ENCODE data around the gene FOXP1.

Gene FOXP1

DNA sequence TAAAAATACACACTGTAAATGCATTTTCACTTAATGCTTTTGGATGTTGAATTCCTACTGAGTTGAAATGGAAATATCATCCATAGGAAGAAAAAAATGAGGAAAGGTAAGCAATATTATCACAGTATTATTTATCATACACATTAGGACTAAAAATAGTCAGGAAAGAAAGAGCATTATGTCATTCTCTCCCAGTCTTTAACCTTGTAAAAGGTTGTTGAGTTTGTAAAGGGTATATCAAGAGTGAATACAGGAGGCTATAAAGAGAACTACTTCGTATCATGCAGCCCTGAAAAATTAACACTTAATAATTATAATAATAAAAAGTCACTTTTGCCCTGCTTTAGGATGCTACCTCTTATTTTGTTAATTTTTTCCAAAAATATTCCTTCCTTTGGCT is 395.8 kb downstream of the FOXP1 start:
- Histone ChIP-seq H3K9me3 (ENCODE audit: insufficient read depth, low read length) (no peaks in the 10 kb centered on the region), H4K20me1 (ENCODE audit: low read depth, low read length) (no peaks in the 10 kb centered on the region)

DNA sequence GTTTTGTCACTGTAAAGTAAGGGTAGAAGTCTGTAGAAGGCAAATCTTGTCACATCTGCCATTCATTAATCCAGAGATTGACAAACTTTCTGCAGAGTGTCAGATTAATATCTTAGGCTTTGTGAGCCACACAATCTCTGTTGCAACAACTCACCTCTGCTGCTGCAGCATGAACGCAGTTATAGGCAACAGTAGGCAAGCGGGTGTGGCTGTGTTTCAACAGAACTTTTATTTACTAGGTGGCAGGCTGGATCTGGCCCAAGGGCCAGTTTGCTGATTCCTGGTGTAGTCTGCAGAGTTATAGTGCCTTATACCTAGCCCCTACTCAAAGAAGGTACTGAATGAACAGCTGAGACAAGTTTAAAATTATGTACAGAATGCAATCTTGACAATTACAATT is 396.7 kb downstream of the FOXP1 start:
- H3K9ac ChIP-seq (ENCODE audit: low read length), result no peak overlapping the region
- H3K79me2 ChIP-seq (ENCODE audit: insufficient read depth, low read length), result no peaks in the 10 kb centered on the region
- no peaks in the 10 kb centered on the region for H3F3A ChIP-seq (ENCODE audit: insufficient read depth)
- H3K36me3 ChIP-seq (ENCODE audit: low read length), result no peaks in the 10 kb centered on the region
- H3K4me3 ChIP-seq (ENCODE audit: insufficient read depth, low read length, poor library complexity, severe bottlenecking), result no peak overlapping the region
- no peak overlapping the region for H3K4me2 ChIP-seq (ENCODE audit: low read depth, low read length, poor library complexity, severe bottlenecking)
- H3K27ac ChIP-seq (ENCODE audit: low read depth, low read length), result no peak overlapping the region
- H4K20me1 ChIP-seq (ENCODE audit: low read depth, low read length), result no peaks in the 10 kb centered on the region
- no peak overlapping the region for H2AFZ ChIP-seq (ENCODE audit: low read depth, low read length, severe bottlenecking)
- H3K9me3 ChIP-seq (ENCODE audit: insufficient read depth, low read length), result no peaks in the 10 kb centered on the region
- no peaks in the 10 kb centered on the region for H3K9me2 ChIP-seq (replicated peaks; ENCODE audit: insufficient read depth, low read length)
- no peak for TF ChIP-seq EZH2phosphoT487 (conservative IDR thresholded peaks at IDR 0.05; ENCODE audit: low read length)
- TF ChIP-seq, protein P1, sequence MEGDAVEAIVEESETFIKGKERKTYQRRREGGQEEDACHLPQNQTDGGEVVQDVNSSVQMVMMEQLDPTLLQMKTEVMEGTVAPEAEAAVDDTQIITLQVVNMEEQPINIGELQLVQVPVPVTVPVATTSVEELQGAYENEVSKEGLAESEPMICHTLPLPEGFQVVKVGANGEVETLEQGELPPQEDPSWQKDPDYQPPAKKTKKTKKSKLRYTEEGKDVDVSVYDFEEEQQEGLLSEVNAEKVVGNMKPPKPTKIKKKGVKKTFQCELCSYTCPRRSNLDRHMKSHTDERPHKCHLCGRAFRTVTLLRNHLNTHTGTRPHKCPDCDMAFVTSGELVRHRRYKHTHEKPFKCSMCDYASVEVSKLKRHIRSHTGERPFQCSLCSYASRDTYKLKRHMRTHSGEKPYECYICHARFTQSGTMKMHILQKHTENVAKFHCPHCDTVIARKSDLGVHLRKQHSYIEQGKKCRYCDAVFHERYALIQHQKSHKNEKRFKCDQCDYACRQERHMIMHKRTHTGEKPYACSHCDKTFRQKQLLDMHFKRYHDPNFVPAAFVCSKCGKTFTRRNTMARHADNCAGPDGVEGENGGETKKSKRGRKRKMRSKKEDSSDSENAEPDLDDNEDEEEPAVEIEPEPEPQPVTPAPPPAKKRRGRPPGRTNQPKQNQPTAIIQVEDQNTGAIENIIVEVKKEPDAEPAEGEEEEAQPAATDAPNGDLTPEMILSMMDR (IDR thresholded peaks at IDR 0.05; ENCODE audit: insufficient read depth, low read length, poor library complexity, severe bottlenecking), result no peak
- H3K27me3 ChIP-seq (ENCODE audit: low read length), result no peaks in the 10 kb centered on the region

More for the DNA sequence above, 395.8 kb downstream of the FOXP1 start:
- no peaks in the 10 kb centered on the region for H3K79me2 ChIP-seq (ENCODE audit: insufficient read depth, low read length)
- no peak overlapping the region for H2AFZ ChIP-seq (ENCODE audit: low read depth, low read length, severe bottlenecking)
- no peak overlapping the region for H3K9ac ChIP-seq (ENCODE audit: low read length)
- no peaks in the 10 kb centered on the region for H3K27me3 ChIP-seq (ENCODE audit: low read length)
- no peak for TF ChIP-seq EZH2phosphoT487 (conservative IDR thresholded peaks at IDR 0.05; ENCODE audit: low read length)
- TF ChIP-seq, protein P1 (IDR thresholded peaks at IDR 0.05; ENCODE audit: insufficient read depth, low read length, poor library complexity, severe bottlenecking), result no peak
- H3K4me3 ChIP-seq (ENCODE audit: insufficient read depth, low read length, poor library complexity, severe bottlenecking), result no peak overlapping the region
- no peak overlapping the region for H3K4me2 ChIP-seq (ENCODE audit: low read depth, low read length, poor library complexity, severe bottlenecking)
- no peaks in the 10 kb centered on the region for H3K9me2 ChIP-seq (replicated peaks; ENCODE audit: insufficient read depth, low read length)
- H3K36me3 ChIP-seq (ENCODE audit: low read length), result no peaks in the 10 kb centered on the region
- H3K27ac ChIP-seq (ENCODE audit: low read depth, low read length), result no peak overlapping the region
- H3F3A ChIP-seq (ENCODE audit: insufficient read depth), result no peaks in the 10 kb centered on the region

DNA sequence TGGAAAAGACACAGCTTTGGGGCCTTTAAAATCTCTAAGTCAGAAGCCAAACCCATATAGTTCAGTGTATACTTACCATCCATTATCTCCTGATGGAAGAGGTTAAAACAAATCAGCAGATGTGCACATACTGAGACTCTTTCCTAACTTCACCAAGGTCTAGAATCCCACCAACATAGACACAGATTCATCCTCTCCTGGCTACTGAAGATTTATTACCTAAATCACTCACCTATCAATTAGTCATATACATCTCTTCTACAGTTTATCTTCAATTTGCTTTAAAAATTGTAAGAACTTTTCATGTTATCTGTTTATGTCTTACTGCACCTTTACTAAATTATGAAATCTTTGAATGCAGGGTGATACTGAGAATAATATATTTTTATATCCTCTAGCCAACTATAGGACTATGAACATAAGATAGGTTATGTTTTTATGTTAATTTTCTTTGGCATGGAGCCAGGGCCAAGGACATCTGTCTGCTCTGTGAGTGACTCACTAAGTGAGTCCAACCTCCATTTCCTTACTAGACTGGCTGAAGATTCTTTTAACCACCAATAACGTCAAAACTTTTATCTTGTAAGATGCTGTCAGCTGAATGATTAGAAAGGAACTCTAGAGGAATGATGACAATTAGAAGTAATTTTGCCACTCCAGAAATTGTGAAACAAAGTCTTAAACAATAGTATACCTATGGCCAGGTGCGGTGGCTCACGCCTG is 397.6 kb downstream of the FOXP1 start:
- Histone ChIP-seq H3K4me2 (ENCODE audit: low read depth, low read length, poor library complexity, severe bottlenecking) (no peak overlapping the region), H2AFZ (ENCODE audit: low read depth, low read length, severe bottlenecking) (no peak overlapping the region), H3K4me3 (ENCODE audit: insufficient read depth, low read length, poor library complexity, severe bottlenecking) (no peak overlapping the region), H4K20me1 (ENCODE audit: low read depth, low read length) (no peaks in the 10 kb centered on the region), H3K36me3 (ENCODE audit: low read length) (no peaks in the 10 kb centered on the region), H3K79me2 (ENCODE audit: insufficient read depth, low read length) (no peaks in the 10 kb centered on the region), H3K9me2 (replicated peaks; ENCODE audit: insufficient read depth, low read length) (no peaks in the 10 kb centered on the region), H3K9ac (ENCODE audit: low read length) (no peak overlapping the region), H3K27ac (ENCODE audit: low read depth, low read length) (no peak overlapping the region), H3K27me3 (ENCODE audit: low read length) (no peaks in the 10 kb centered on the region), H3F3A (ENCODE audit: insufficient read depth) (no peaks in the 10 kb centered on the region), H3K9me3 (ENCODE audit: insufficient read depth, low read length) (no peaks in the 10 kb centered on the region)
- TF ChIP-seq, protein P1 (IDR thresholded peaks at IDR 0.05; ENCODE audit: insufficient read depth, low read length, poor library complexity, severe bottlenecking), result no peak
- TF ChIP-seq EZH2phosphoT487 (conservative IDR thresholded peaks at IDR 0.05; ENCODE audit: low read length), result no peak

All from SU-DHL-6 (cell line).